ENCODE results near the gene PDXP. TPM values are rescaled to one million over a fixed set of nuclear protein-coding genes. Genes with fewer than 3 reads are reported as not detected.

The PDXP gene
- total and polyA plus RNA-seq, 9 of the 15 experiments (the other 6 are each of a cell fraction or from before 2014, with no cell fraction given), result 7.9 to 54.2 (median 38.8) TPM

- Histone ChIP-seq H3K9me1 (ENCODE audit: control insufficient read depth, insufficient read depth, low read length) (no peaks in the 10 kb centered on the region), H3K79me2 (ENCODE audit: control insufficient read depth, insufficient read depth, low read length) (peaks cover 12% of the 10 kb centered on the region), H3K4me1 (replicated peaks in 1 of 2; ENCODE audit: control insufficient read depth in 2 of 2, insufficient read depth in 2 of 2, low read length in 2 of 2) (peaks cover 2 to 11% of the 10 kb centered on the region in 2 experiments; a peak in 4 of 5 replicates), H3K9me3 (replicated peaks; ENCODE audit: control insufficient read depth, insufficient read depth, low read depth, low read length) (no peaks in the 10 kb centered on the region), H2AFZ (ENCODE audit: low read depth, low read length) (no peak overlapping the region), H3K4me3 (no peak overlapping the region), H3K36me3 (ENCODE audit: control insufficient read depth, insufficient read depth, low read length) (peaks cover 27% of the 10 kb centered on the region; the same call in 2 of the 3 replicates), H3K9ac (ENCODE audit: insufficient read depth in 1 of 2, low read depth in 2 of 2, low read length in 2 of 2) (no peak overlapping the region; a peak in 1 of 4 replicates), H3K27ac (ENCODE audit: extremely low read depth, low read depth, low read length) (no peak overlapping the region), H3K4me2 (ENCODE audit: insufficient read depth, low read length) (no peak overlapping the region), H3K27me3 (ENCODE audit: control insufficient read depth in 2 of 2, insufficient read depth in 2 of 2, low read length in 2 of 2) (no peaks in the 10 kb centered on the region), H4K20me1 (replicated peaks; ENCODE audit: control insufficient read depth, insufficient read depth, low read length) (no peaks in the 10 kb centered on the region)
- in situ Hi-C loops (cut with MboI) (no loop called here), intact Hi-C loops (cut with micrococcal nuclease) (no loop called here)
- no peak for ATAC-seq
- FAIRE-seq, result no peak
- POLR2A ChIA-PET, result interaction anchor here (0.9 kb wide), 1 partner anchor 18 kb away, joined by 3 read pairs; no protein-coding TSS in a partner anchor
- WGBS (ENCODE audit: insufficient coverage, low coverage, missing lambda C conversion rate), result 83% methylated on average over 5 of the region's 14 CpGs
- no peak for DNase-seq (ENCODE audit: extremely low read depth in 1 of 4, low spot score in 3 of 4)
- no TSS peak for BruUV-seq (replicated peaks)
- CTCF ChIA-PET (ENCODE audit: low intra/inter-chr PET ratio), result no interaction called here
- TF ChIP-seq CREB3L1 (IDR thresholded peaks at IDR 0.05; ENCODE audit: borderline replicate concordance, low read depth) (no peak), GATAD2B (IDR thresholded peaks at IDR 0.05; ENCODE audit: borderline replicate concordance) (no peak), RNF219 (CRISPR knock-in tag; IDR thresholded peaks at IDR 0.05) (no peak), CLOCK (CRISPR knock-in tag; IDR thresholded peaks at IDR 0.05; ENCODE audit: borderline replicate concordance) (no peak), DPF2 (IDR thresholded peaks at IDR 0.05) (no peak), HDAC6 (IDR thresholded peaks at IDR 0.05; ENCODE audit: low read depth, low read length) (no peak), KLF6 (CRISPR knock-in tag; IDR thresholded peaks at IDR 0.05; ENCODE audit: borderline replicate concordance) (no peak), CBFA2T3 (IDR thresholded peaks at IDR 0.05) (no peak), ZNF589 (CRISPR knock-in tag; IDR thresholded peaks at IDR 0.05; ENCODE audit: low read depth) (no peak), ZNF121 (CRISPR knock-in tag; conservative IDR thresholded peaks at IDR 0.05) (no peak), HDAC3 (IDR thresholded peaks at IDR 0.05; ENCODE audit: borderline replicate concordance, partially characterized antibody) (no peak), ZNF146 (CRISPR knock-in tag; IDR thresholded peaks at IDR 0.05; ENCODE audit: unreplicated experiment) (no peak), HMG20B (CRISPR knock-in tag; IDR thresholded peaks at IDR 0.05) (no peak), PCBP2 (IDR thresholded peaks at IDR 0.05; ENCODE audit: low read depth, low read length, poor library complexity, severe bottlenecking) (no peak), CHD4 (IDR thresholded peaks at IDR 0.05; ENCODE audit: insufficient read depth, insufficient replicate concordance, low read depth, low read length, poor library complexity, severe bottlenecking) (no peak), ZNF174 (CRISPR knock-in tag; IDR thresholded peaks at IDR 0.05) (no peak)
Measured at GRCh38 chr22:37654563-37655251, 3.8 kb upstream of the PDXP start.
